Liver (tissue), 5 donors: ENCODE results near the gene B4GALT5. TPM values are rescaled to one million over a fixed set of nuclear protein-coding genes. Genes with fewer than 3 reads are reported as not detected.

ENCODE experiments used
- polyA plus RNA-seq, 2 donors: library from polyadenylated mRNA; stranded (reverse) in 1 of 2; unstranded in 1 of 2; fragments of 200-250 nt in 1 of 2; fragments of >200 nt in 1 of 2; fragmentation: Nextera tagmentation in 1 of 2; extraction: Ambion mirVana in 1 of 2; gene quantifications; one replicate each; pipeline versions ENCODE4 v1.2.1 to v1.2.3, GENCODE V29; 2013 to 2015
- small RNA-seq: library from RNA; depleted of rRNA; stranded (forward); fragments of <200 nt; gene quantifications from one replicate; pipeline ENCODE3, GENCODE V24; 2014
- total RNA-seq, 2 donors: library from RNA; depleted of rRNA; stranded (reverse); fragments of >200 nt; gene quantifications; one replicate each; pipeline ENCODE4 v1.2.3, GENCODE V29; 2014
- donor health status: healthy.
- donor health status: healthy.
- donor health status: healthy.

B4GALT5 gene
- total and polyA plus RNA-seq, 4 donors = 2.0 to 28.2 (median 14.4) TPM

Small RNA genes within 50 kb of the gene (small RNA-seq; reads per million reads assigned to genes)
- not detected for gene RN7SL197P
- not detected for gene SNRPFP1

Other genes with a start within 250 kb of the B4GALT5 start
- gene KCNB1, start 231.2 kb downstream of the B4GALT5 start, total RNA-seq = under 1 TPM; under 0.01 to 0.33 TPM
- 1 to 10 TPM; 2.5 to 3.4 TPM for gene KCNB1, start 231.2 kb downstream of the B4GALT5 start, polyA plus RNA-seq
- 1 to 10 TPM; 2.4 to 6.3 TPM for gene PTGIS, start 145.7 kb downstream of the B4GALT5 start, total RNA-seq
- 1 to 10 TPM; 2.2 to 5.2 TPM for gene PTGIS, start 145.7 kb downstream of the B4GALT5 start, polyA plus RNA-seq
- 1 to 10 TPM; 9.2 to 9.5 TPM for gene SLC9A8, start 99.0 kb upstream of the B4GALT5 start, total RNA-seq
- gene SLC9A8, start 99.0 kb upstream of the B4GALT5 start, polyA plus RNA-seq = 1 to 10 TPM; 4.0 to 8.0 TPM
- gene SPATA2, start 201.7 kb upstream of the B4GALT5 start, total RNA-seq = 1 to 10 TPM; 1.3 to 1.5 TPM
- 1 to 10 TPM; 1.2 to 3.4 TPM for gene SPATA2, start 201.7 kb upstream of the B4GALT5 start, polyA plus RNA-seq
- 10 to 100 TPM; 30.9 to 87.9 TPM for gene RNF114, start 222.5 kb upstream of the B4GALT5 start, total RNA-seq
- gene RNF114, start 222.5 kb upstream of the B4GALT5 start, polyA plus RNA-seq = 10 to 100 TPM; 33.8 to 48.0 TPM